Suppressor macrophage treated with lipopolysaccharide for 4 hours (primary cell): ENCODE measurements around the gene PIK3R1.

Experiments used
- DNase-seq: peaks from one replicate; pipeline ENCODE4 v3.0.0-alpha.2; 2020

The PIK3R1 gene

DNA sequence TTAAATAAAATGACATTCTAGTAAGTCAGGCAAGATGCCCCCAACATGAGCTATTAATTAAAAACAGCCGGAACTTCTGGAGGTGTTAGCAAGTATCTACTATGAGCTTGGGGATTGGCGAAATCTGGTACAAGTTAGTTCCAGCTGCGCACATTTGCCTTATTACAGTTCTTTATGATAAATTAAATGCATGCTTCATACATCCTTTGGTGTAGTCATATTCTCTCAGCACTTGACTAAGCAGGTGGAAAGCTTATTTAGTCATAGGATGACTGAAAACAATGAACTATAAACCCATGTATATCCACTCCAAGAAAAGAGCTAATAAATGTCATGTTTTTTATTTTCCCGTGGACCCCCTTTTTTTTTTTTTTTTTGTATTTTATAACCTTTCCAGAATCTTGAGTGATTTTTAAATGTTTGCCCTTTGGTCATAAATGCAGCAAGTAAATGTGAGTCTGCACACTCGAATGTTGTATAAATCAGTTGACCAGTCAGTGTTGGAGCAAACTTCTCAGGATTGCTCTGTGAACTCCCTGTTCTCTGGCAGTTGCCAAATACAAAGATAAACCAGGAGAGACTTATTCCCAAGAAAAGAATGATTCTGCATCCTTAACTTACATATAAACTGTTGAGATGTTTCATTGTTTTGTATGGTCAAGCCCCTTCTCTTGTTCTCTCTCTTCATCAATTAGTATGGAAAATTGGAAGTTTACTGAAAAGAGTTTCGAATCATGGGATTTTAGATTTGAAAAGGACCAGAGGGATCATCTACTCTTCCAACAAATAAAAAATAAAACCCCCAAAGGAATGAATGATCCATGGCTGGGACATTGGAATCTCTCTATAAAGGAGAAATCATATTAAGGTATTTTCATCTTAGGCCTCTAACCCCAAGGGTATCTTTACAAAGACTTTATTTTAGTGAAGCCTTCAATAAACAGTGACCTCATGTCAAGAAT lies 38.3 kb downstream of the PIK3R1 start:
- DNase-seq = no peak

DNA sequence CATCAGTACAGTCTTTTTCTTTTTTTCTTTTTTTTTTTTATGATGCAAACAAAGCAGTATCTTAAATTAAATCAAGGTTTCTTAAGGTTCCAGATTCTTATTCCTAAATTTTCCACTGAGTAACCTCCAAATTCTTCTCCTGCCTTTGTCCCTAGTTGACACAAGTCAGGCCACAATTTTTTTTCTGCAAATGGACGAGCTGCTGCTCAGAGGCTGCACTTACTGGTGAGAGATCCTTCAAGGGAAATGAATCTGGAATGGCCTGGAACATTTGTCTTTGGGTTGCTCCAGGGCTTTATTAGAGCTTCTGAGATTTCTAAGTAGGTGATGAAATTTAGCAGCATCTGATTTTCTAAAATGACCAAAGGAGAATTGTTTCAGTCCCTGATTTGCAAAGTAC lies 39.3 kb downstream of the PIK3R1 start:
- no peak for DNase-seq

- no peak for DNase-seq
Measured at GRCh38 chr5:68255305-68256120, 40.0 kb downstream of the PIK3R1 start.

DNA sequence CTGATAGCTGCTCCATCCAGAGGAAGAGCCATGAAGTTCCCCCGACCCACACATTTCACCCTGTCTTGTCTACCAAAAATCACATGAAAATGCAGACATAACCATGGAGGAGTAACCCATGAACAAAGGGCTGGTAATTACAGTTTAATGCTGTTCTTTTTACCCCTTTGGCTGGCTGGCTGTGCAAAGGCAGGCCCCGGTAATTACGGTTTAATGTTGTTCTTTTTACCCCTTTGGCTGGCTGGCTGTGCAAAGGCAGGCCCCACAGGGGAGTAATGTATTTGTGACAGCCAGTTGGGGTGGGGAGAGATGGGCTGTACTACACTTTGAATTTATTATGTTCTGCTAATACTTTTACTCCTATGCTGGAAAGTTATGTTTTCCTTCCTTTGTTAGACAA lies 41.7 kb downstream of the PIK3R1 start:
- DNase-seq = no peak

DNA sequence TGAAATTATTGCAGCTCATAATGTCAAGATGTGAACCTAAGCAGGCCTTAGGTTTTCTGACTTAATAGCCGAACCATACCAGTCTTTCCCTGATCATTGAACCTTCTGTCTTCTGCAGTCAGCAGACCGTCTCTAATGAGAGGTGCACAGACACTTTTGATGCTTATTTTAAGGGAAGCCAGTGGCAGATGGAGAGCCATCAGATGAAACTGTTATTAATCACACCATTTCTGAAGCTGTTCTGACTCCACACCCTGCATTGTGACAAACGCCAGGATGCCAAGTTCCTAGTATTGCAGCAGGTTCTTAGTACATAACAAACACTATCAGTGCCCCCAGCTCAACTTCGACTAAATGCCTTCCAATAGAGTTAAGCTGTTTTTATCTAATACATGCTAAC lies 43.0 kb downstream of the PIK3R1 start:
- DNase-seq = no peak

DNA sequence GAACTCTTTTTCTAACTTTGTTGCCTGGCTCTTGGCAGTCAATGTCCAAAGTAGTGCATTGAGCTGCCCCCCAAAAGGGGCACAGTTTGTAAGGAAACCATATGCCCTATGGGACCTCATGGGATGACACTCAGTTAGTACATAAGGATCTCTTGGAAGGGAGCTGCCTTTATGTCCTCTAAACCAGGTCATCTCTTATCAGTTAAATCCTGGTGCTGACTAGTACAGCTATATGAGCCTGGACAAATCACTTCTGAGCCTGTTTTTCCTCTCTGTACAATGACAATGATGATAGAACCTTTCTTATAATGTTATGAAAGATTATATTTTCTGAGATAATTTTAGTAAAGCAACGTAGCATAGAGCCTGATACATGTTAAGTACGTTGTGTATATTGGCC lies 44.1 kb downstream of the PIK3R1 start:
- DNase-seq = no peak

DNA sequence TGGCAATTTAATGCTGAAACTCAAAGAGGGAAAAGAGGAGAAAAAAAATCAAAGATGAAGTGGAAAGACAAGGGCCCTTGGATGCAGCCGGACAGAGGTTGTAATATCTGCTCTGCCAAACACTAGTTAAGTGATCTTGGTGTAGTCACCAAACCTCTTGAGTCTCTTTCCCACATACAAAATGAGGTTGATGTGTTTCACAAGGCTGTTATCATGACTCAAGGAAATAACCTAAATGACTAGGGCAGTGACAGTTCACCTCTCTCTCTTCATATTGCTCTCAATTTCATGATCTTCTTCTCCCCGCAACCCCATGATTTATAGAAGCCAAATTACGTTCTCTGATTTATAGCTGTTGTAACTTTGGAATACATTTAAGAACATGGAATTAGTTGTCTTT lies 44.9 kb downstream of the PIK3R1 start:
- peak; percentile 28 for DNase-seq

- no peak for DNase-seq
Measured at GRCh38 chr5:68261169-68261568, 45.6 kb downstream of the PIK3R1 start.

DNA sequence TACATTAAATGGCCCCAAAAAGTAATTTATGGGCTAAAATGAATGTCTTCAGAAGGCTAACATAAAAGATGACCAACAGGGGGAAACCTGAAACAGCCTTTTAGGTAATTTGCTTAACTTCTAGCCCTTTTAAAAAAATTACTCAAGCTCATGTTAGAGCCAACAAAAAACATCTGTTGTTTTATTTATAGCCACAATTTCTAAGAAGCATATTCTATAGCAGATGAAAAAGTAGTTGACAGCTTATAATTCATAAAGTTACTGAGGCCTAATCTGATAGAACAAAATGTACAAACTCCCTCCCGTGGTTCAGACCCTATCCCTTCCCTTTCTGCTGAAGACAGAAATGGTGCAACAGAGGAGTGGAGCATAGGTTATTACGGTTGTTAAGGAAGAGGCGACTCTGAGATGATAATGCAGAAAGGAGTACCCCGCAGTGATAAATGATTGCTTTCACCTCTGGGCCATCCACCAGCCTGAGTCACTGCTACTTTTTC lies 46.1 kb downstream of the PIK3R1 start:
- no peak for DNase-seq

- DNase-seq = no peak
Measured at GRCh38 chr5:68264024-68264956, 48.7 kb downstream of the PIK3R1 start.

GRCh38 chr5:68265347-68265746 lies 49.8 kb downstream of the PIK3R1 start:
- no peak for DNase-seq

GRCh38 chr5:68265822-68266395 lies 50.4 kb downstream of the PIK3R1 start:
- no peak for DNase-seq

- no peak for DNase-seq
Measured at GRCh38 chr5:68266457-68266856, 50.9 kb downstream of the PIK3R1 start.

GRCh38 chr5:68267066-68267465 lies 51.5 kb downstream of the PIK3R1 start:
- DNase-seq = no peak

DNA sequence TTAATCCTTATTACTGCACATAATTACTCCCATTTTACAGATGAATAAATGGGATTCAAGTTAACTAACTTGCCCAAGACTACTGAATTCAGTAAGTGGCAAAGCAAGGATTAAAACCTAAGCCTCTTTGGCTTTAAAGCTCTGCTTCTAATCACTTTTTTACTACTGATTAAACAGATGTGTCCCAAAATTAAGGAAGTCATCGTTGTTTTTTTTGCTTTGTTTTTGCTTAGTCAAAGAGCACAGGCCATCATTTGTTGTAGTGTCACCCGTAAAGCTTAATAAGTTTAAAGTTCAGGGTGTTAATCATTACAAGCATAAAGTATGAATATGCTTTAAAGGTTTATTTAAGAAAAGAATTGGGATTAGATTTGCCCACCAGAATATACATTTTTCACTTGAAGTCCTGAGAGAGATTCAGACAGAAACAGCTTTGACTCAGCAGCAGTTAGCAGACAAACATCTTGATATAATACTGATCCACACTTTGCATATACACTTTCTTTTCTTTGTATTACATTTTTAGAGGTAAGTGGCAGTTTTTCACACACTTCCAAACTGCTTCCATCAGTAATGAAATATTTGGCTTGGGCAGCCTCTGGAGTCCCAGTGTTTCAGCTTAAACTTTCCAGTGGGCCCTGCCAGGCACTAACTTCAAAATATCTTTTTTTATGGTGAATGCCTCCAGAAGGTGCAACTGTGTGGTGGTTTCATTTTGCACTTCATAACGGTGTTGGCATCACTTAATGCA lies 52.7 kb downstream of the PIK3R1 start:
- DNase-seq = no peak

DNA sequence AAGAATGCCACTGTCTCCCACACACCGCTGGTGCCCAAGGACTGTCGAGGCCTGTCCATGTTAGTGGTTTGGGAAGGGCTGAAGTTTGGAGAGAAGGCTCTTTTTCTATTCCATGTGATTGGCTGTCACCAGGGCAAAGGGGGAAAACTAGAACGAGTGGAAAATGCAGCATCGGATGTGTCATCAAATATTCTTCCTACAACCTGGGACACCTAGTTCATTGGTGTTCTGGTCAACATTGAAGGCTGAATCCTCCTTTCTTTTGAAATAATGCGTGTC lies 53.2 kb downstream of the PIK3R1 start:
- no peak for DNase-seq

GRCh38 chr5:68269820-68270219 lies 54.3 kb downstream of the PIK3R1 start:
- DNase-seq = peak; percentile 31

DNA sequence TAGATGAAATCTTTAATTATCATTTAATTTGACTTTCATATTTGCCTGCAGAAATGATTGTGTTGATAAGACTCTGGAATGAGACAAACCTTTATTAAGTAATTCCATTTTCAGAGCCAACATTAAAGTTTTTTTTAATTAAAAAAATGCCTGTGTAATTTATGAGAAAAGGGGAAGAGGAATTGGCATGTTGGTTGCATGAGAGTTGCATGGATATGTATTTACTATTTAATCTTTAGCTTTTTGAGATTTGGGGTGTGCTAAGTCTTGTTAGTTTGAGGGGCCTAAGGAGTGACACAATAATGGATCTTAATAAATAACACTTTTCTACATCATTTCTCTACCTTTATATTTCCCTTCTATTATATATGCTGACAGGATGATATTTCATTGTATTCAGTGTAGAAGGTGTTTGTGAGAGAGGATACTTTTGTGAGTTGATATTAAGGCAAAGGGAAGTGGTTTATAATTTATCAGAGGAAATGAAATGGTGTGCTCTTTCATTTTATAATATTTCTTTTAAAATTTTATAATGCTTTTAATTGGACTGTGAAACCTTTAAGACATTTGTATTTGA lies 54.9 kb downstream of the PIK3R1 start:
- no peak for DNase-seq

- no peak for DNase-seq
Measured at GRCh38 chr5:68271124-68271523, 55.6 kb downstream of the PIK3R1 start.

DNA sequence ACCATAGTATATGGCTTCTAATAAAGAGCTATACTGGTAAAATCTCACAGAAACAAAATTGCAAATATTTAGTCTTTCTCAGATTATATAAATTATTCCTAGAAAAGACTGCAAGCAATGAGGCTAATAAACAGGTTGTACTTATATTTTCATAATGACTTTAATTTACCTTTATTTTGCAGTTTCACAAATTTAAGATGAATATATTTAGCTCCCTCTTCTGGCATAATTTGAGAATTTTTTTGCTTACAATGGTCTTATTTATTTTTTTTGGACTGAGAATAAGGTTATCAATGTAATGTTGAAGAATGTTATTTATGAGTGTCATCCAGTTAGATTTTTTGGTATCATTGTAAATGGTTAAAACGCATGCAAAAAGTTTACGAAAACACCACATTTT lies 56.7 kb downstream of the PIK3R1 start:
- peak; percentile 42 for DNase-seq

DNA sequence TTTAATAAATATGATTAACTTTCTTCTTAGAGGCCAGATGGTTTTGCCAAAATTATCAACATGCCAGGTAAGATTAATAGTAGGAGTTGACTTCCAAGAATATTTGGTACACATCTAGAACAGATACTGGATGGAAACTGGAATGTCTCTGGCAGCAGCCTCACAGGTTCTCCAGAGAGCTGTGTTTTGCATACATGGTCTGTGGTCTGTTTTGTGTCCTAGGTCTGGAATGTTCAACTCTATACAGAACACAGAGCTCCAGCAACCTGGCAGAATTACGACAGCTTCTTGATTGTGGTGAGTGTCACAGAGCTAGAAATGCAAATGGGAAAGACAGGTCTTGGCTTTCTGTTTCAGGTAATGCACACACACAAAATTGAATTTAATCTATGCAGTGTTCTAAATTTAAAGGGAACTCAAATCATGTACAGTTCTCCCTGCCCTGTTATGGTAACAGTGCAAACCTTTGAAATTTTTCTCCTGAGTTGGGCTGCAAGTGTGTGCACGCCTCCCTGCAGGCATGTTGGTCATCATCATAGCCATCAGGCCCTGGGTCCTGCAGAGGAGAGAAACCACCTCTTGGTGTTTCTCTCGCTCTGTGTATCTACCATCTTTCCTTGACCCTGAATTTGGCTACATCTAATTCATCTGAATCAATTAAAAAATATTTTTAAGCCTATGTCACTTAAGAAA lies 58.3 kb downstream of the PIK3R1 start:
- no peak for DNase-seq
